Glomerular visceral epithelial cell (primary cell): Measurements from ENCODE around the gene TMA7.

Experiments used
- DNase-seq: peaks from one replicate; pipeline ENCODE4 v3.0.0-alpha.2; 2016; ENCODE audit errors: extremely low spot score

The TMA7 gene

DNA sequence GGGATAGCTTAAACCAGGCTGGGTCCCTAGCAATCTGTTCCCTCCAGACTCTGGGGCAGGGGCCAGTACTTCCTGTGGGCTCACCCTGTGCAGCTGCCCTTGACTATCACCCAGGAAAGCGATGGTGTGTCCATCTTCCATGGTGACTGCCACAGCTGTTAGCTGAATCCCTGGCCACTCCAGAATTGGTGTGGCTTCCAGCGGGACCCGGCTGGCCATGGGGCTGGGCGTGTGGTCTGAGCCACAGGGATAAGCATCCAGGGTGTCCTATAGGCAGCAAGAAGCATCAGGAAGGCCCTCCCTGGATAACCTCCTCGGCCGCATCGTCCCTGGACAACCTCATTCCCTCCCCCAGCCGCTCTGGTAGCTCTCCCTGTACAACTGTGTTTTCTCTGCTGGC lies 17.4 kb upstream of the TMA7 start:
- DNase-seq, result no peak

DNA sequence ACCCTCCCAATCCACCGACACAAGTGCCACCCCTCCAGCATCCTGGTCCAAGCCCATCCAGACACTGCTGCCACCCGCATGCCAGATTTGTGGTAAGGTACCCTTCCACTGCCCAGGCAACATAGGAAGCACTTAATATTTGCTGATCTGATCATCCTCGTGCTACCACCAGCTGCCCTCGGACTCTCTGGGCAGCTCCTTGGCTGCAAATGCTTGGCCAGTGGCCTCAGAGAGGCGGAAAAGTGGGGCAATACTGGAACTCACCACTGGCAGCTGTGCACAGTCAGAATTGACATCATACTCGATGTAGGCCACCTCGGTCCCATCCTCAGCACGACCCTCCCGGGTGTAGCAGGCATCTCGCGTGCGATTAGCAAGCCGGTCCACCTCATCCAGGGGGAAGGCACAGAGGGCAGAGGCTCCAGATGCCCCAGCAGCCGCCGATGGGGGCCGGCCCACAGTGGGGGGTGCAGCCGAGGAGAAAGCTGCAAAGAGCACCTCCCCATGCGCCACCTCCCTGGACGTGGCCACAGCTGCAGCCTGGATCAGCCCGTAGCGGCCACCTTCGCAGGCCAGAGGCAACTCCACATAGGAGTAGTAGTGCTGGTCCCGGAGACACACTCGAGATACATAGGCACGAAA lies 16.7 kb upstream of the TMA7 start:
- no peak for DNase-seq

DNA sequence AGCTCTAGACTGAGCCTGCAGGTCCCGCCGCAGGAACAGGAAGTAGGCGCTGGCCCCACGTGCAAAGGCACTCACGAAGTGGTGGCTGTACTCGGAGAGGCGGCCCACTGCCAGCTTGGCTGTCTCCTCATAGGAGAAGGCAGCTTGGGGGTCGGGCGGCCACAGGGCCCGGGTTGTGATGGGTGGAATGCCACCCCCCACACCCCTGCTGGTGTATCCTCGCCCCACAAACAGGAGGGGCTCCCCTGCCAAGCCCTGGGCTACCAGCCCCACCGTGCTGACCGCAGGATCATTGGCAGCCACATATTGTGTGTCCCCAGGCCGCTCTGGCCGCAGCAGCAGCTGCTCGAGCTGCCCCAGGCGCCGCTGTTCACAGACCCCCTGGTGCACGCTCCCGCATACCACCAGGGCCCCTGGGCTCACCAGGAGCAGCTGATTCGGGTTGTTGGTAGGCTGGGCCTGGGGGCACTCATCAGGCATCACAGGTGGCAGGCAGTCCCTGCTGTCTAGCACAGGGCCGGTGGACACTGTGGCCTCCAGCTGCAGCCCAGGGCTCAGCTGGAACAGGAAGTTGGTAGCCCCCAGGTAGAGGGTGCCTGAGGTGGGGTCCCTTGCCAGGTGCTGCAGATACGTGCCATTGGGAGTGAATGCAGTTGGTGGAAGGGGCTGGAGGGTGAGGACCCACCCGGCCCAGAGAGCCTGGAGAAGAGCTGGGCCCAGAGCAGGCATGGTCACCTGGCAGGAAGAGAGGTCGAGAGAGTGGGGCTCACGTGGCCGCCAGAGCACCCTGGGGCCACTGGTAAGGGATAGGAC lies 16.0 kb upstream of the TMA7 start:
- no peak for DNase-seq

DNA sequence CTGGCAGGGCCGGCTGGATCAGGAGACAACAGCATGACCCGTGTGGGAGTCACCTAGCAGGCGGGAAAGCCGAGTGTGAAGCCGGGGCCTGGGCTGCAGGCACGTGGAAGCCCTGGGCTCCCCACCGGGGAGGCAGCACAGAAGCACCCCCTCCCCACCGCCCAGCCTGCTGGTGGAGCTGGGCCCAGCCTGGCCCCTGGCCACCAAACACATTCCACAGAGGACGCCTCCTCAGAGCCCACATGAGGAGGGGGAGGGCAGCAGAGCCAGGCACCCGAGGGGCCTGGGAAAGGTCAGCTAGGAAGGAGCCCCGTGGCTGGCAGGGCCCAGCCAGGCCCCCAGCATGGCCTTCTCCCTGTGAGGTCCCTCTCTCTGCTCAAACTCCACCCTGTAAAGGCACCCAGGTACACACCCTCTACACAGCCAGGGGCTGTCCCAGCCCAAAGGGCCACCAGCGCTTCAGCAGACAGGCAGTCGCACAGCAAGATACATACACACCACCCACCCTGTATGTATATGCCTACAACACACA lies 14.7 kb upstream of the TMA7 start:
- DNase-seq, result no peak

DNA sequence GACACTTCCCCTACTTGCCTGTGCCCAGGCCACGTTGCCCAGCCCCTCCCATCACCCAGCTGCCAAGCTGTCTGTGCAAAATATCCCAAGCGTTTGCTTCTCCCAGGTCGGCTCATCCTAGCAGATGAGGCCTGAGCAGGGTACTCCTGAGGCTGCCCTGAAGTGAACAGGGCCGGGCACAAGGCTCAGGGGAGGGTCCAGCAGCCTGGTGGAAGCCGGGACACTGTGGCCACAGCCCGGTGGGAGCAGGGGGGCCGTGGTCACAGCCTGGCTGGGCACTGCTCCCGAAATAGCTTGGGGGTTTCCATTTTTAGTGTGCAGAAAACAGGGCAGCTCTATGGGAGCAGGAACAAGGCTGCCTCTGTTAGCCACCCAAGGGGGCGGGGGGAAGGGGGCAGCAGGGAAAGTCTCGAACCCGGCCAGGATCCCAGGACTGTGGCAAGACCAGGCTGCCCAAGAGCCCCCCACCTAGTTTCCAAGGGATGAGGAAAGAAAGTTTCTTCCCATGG lies 13.6 kb upstream of the TMA7 start:
- DNase-seq, result no peak

DNA sequence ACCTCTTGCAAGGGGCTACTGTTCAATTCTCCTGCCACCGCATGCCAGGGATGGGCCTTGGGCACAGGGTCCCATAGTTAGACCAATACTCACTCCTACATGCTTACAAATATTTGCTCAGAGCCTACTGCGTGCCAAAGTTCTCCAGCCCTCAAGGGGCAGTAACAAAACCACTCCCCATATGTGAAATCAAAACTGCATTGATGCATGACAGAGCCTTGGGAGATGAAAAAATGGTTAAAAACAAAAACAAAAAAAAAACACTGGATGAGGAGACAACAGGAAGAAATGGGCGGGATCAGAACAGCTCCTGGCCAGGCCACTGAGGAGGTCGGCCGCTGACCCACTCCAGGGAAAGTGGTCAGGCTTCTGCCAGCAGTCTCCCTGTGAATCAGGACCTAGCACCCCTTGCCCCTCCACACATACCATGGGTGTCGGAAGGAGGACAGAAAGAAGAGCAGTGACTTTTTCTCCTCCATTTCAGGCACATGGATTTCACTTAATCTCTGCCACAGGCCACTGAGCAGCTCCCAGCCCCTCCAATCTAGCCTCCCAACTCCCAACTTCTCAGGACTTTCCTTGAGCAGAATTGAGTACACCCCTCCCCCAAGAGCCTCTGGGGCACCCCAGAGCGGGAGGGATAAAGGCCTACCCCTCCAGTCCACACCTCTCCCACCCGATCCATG lies 13.0 kb upstream of the TMA7 start:
- no peak for DNase-seq

DNA sequence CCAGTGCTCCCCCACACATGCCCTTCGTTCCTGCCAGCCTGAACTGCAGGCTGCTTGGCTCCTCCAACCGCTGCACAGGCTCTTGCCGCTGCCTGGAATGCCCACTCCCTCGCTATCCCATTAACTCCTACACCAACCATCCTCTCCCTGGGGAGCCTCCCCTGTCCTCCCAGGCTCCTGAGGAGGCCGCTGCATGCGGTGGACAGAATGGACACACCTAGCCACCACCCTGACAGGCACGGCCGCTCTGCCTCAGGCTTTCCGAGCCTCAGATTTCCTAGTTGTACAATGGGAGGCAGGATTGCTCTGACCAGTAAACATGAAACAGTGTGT lies 12.5 kb upstream of the TMA7 start:
- no peak for DNase-seq

DNA sequence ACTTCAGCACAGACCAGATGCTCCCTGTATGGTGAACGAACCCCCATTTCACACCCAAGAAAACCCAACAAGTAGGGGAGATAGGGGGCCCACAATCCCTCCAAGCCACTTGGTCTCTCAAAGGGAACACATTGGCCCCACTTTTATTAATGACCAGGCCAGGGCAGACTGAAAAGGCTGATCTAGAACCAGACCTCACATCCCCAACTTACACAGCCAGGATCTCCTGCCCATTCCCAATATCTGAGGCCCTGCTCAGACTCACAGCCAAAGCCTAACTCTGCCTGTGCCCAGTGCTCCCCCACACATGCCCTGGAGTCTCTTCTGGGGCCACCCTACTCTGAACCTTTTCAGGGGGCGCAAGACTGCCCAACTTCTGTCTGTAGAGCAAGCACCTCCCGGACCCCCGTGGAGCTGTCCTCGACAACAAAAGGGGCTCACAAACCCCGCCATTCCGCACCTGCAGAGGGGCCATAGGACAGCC lies 11.9 kb upstream of the TMA7 start:
- DNase-seq, result no peak

DNA sequence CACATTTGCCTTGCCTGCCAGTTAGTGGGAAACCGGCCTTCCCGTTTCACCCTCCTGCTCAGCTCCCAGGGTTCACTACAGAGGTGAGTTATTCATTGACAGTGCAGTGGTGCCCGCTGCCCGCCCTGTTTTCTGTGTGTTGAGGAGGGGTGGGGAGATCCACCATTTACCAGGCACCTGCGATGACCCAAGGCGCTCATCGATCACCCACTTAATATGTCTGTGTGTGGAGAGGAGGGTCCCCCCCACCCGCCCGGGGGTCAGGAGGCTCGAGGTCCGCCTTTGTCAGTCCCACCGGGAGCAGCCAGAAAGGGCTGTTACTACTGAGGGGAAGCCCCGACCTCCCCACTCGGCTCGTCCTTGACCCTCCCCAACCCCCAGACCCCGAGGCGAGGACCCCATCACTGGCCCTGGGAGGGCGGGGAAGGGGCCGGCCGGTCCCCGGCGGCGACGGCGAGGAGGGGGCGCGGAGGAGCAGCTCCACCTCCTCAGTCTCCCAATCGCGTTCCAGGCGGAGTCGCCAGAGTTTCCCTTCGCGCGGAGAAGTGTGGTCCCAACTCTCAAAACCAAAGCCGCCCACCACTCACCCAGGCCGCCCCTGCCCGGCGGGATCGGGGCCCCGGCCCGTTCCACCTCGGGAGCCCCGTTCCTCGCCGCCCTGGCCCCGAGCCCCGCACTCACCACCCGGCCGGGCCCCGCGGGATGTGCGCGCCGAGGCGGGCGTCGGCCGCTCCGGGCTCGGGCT lies 11.3 kb upstream of the TMA7 start:
- peak; percentile 69 for DNase-seq

DNA sequence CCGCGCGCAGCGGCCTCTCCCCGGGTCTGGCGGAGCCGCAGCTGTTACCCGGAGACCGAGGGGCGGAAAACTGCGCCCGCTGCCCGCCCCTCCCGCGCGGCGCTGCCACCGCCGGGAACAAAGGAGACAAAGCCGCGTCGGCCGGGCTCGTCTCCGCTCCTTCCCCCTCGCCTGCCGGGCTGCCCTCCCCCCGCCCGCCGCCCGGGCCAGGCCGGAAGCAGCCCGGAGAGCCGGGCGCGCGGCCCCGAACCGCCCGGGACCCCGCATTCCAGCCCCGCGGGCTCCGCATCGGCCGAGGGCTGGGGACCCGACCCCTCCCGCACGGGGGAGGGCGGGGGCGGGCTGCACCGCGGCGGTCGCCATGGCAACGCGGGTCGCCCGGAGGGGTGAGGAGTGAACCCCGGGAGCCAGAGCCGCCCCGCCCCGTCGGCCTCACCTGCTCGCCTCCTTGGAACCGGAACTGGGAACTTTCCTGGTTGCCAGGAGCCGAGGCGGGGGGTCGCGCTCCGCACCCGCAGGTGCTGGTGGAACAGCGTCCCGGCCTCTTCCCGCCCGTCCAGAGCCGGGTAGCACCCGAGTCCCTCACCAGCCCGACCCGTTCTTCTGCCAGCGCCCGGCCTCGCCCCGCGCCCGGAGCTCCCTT lies 10.6 kb upstream of the TMA7 start:
- DNase-seq, result peak; percentile 63

DNA sequence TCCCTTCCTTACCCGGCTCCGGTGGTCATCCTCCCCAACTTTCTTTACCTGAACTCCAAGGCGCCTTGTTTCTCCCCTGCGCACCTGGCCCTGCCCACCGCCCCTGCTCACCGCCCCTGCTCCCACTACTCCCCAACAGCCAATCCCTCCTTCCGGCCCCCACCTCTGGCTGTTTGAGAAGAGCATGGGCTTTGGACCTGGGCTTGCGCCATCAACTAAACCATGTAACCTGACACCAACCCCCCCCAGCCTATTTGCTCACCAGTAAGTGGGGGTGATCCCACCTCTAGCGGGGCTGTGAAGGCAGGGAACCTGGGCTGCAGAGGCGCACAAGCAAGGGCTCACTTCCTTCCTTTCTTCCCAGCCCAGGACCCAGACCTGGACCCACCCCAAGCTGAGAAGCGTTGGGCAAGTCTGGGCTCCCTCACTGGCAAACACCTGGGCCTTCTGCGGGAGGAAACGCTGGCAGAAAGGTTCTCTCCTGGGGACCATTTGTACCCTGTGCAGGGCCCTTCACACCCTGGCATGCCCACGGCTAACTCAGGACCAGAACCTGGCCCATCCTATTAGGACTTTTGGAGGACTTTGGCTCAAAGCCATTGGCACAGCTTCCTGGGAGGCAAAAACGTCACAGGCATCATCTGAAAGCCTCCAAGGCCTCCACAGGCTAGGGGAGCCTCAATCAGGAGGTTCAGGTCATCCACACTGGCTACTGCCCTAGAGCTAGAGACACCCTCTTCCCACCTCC lies 9.9 kb upstream of the TMA7 start, which contains the start of gene PLXNB1:
Gene PLXNB1, minus strand, starts transcription at position 127 of the 748 bp plus-strand sequence. CDS start 5,475 bp downstream, outside the sequence.
- peak; percentile 76 for DNase-seq

DNA sequence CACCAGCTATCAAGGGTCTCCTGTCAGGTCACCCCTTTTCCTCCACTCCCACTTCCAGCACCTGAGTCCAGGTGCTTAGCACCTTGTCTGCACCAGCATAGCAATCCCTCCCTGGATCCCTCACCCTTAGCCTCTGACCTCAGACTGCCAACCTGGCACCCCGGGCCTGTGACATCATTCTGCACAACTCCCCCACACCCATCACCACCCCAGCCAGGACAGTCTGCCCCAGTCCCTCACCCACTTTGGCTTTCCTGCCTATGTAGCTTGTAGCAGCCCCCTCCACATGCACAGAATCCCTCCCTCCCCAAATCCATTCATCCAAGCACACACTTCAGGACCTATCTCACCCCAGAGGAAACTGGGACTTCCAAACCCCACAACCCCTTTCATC lies 9.4 kb upstream of the TMA7 start:
- no peak for DNase-seq

DNA sequence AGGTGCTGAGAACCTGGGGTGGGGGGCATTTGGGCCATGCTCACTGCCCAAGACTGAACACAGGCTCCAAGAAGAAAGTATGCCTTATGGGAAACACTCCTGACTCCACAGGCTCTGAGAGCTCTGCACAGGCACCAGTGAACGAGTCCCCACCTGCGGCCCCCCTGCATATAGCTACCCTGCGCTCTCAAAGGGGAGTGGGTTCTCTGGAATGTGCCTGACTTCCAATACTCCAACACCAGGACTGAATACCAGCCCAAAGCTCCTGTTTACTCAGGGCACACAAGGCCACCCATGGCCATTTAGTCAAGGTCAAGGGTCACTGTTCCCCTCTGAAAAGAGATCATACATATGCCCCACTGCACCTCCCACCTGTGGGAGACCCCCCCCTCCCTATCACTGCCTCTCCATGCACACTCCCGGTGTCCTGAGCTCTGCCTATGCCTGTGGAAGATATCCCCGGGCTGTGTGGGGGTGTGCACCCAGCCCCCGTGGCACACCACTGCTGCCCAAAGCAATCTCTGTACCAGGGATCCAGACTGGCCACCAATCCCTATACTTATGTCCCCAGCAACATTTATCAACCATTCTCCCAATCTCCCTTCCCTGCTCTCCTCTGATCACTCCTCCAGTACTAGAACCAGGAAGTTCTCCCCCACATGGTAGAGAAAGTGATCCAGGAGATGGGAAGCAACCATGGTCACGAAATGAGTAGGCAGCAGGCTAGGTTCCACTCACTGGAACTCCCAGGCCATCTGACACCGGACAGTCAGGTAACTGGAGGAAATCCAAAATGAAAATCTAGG lies 8.6 kb upstream of the TMA7 start:
- DNase-seq, result no peak

DNA sequence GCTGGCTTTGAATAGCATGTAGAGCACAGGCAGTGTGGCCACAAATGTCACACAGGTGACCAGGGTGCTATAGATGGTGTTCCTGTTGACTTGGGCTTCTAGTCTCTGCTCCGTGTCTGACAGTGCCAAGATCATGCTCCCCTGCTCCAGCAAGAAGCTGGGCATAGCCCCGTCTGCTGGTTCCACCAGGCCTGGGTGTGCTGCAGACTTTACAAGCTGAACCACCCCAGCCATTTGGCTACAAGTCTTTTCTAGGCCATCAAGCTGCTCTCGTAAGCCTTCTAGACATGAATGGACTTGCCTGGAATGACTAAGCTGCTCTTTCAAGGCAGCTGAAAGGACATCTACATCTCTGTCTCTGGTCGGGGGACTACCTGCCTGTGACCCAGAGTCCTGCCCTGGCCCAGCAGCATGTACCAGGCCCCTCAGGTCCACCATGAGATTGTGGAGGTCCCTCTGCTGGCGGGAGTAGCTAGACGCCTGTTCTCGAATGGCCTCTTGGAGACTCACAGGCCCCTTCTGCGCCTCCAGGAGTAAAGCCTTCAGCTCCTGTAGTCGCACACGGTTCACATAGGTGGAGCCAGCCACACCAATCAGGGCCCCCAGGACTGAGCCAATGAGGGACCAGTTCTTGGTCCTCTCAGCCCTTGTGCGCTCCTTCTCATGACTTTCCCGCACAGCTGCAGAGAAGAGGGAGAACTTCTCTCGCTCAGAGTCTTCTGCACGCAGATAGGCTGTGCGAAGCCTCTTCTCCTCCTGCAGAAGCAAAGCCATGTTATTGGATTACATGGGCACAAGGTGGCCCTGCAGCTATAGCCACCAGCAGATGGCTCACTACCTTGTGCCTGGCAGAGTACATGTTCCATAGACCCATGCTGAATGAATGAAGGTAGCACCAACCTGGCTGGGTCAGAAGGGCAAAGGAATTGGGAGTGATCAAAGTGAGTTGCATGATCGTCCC lies 7.4 kb upstream of the TMA7 start:
- no peak for DNase-seq

DNA sequence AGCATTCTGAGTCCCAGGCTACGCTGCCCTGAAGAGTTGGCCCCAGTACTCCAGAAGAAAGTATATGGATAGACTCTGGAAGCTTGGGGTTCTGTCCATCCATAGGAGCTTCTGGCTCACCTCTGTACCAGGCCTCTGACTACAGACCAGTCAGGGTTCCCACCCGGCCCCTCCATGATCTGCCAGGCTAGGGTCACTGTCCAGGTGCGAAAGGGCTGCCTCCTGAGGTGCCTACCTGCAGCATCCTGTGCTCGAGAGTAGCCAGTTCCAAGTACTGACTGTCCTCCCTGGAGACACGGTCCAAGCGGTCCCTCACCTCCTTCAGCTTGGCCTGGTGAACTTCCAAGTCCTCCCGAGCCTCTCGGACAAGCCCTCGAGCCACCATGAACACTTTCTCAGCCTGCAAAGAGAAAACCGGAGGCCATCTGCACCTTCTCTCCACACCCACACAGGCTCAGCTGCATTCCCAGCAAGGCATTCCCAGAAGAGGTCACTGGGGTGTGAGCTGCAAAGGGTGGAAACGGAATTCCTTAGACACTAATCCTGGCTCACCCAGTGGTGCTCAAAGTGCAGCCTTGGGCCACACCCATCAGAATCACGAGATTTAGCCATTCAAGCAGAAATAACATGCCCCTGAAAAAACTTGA lies 6.5 kb upstream of the TMA7 start:
- DNase-seq, result peak; percentile 42

DNA sequence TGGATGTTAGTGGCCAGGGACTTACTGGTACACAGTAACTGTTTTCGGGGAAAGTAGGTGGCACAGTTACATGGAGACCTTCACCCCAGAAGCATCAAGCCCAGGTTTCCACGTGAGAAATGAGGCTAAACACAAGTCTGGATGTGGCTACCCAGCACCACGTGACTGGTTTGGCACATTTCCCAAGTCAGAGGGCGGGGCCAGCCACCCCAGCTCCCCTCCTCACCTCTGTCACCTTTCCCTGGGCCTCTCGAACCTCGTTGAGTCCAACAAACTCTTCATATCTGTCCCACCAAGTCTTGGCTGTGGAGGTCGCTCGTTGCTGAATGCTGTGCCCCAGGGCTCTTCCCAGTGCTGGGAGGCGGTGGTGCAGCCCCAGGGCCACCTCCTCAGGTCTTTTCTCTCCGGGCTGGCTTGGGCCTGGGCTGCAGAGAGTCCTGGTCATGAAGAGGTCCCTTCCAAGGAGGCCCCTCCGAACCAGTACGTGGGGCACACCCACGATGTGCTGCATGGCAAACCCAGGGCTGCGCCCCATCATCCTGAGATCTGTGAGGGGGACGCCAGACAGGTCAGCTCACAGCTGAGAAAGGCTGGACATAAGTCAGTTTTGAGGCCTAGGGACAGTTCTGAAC lies 5.3 kb upstream of the TMA7 start:
- no peak for DNase-seq

DNA sequence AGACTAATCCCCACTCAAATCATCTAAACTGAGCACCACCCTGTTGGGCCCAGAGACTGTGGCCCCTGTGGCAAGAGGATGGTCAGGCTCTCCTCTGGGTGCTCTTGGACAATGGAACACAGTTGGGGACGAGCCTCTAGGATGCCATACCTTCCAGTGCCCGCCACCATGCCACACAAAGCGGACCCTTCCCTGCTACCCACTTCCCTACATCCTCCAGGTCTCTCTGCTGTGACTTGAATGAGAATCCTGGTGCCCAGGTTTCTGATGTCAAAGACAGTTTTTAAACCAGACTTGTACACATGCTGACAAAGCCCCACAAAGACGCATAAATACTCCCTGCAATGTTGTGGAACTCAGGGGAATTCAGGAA lies 4.8 kb upstream of the TMA7 start:
- no peak for DNase-seq
